Esophagus squamous epithelium (tissue), 4 donors: ENCODE results near the gene GOLGA8A.
"Not testable (repeated sequence)": the region's sequence is repeated elsewhere in the genome, so short reads cannot be mapped to it uniquely, and the experiment has no call there.

Experiments used
- POLR2A ChIP-seq, 4 donors: fragments of 450-650 bp; IDR thresholded peaks; one replicate each; pipeline ENCODE4 v1.6.1; 2017; ENCODE audit warnings: antibody characterized with exemption in 4 of 4, mild to moderate bottlenecking in 4 of 4, moderate library complexity in 3 of 4
- TF ChIP-seq, protein P1 (sequence below), 6 experiments: fragments of 450-650 bp in 4 of 6; fragments of 200-600 bp in 2 of 6; sonication (generic) in 2 of 6; IDR thresholded peaks; one replicate each; pipeline ENCODE4 v1.5.1; 2016 to 2019; ENCODE audit warnings: antibody characterized with exemption in 6 of 6, mild to moderate bottlenecking in 4 of 6, moderate library complexity in 4 of 6

GRCh38 chr15:34423425-34424090 lies 14.1 kb downstream of the GOLGA8A start:
- TF ChIP-seq, protein P1, sequence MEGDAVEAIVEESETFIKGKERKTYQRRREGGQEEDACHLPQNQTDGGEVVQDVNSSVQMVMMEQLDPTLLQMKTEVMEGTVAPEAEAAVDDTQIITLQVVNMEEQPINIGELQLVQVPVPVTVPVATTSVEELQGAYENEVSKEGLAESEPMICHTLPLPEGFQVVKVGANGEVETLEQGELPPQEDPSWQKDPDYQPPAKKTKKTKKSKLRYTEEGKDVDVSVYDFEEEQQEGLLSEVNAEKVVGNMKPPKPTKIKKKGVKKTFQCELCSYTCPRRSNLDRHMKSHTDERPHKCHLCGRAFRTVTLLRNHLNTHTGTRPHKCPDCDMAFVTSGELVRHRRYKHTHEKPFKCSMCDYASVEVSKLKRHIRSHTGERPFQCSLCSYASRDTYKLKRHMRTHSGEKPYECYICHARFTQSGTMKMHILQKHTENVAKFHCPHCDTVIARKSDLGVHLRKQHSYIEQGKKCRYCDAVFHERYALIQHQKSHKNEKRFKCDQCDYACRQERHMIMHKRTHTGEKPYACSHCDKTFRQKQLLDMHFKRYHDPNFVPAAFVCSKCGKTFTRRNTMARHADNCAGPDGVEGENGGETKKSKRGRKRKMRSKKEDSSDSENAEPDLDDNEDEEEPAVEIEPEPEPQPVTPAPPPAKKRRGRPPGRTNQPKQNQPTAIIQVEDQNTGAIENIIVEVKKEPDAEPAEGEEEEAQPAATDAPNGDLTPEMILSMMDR (IDR thresholded peaks at IDR 0.05): not testable (repeated sequence)
- not testable (repeated sequence) for TF ChIP-seq POLR2A (IDR thresholded peaks at IDR 0.05)
